ENCODE results near the gene ZNF133.

- TF ChIP-seq, protein P1, sequence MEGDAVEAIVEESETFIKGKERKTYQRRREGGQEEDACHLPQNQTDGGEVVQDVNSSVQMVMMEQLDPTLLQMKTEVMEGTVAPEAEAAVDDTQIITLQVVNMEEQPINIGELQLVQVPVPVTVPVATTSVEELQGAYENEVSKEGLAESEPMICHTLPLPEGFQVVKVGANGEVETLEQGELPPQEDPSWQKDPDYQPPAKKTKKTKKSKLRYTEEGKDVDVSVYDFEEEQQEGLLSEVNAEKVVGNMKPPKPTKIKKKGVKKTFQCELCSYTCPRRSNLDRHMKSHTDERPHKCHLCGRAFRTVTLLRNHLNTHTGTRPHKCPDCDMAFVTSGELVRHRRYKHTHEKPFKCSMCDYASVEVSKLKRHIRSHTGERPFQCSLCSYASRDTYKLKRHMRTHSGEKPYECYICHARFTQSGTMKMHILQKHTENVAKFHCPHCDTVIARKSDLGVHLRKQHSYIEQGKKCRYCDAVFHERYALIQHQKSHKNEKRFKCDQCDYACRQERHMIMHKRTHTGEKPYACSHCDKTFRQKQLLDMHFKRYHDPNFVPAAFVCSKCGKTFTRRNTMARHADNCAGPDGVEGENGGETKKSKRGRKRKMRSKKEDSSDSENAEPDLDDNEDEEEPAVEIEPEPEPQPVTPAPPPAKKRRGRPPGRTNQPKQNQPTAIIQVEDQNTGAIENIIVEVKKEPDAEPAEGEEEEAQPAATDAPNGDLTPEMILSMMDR (conservative IDR thresholded peaks at IDR 0.05; ENCODE audit: low read depth in 2 of 2), result no peak
- TF ChIP-seq EZH2 (IDR thresholded peaks at IDR 0.05; ENCODE audit: low read depth, unreplicated experiment) (no peak), POLR2AphosphoS5 (IDR thresholded peaks at IDR 0.05; ENCODE audit: low read depth) (no peak), EZH2phosphoT487 (IDR thresholded peaks at IDR 0.05; ENCODE audit: unreplicated experiment) (no peak), CREB1 (CRISPR knock-in tag; IDR thresholded peaks at IDR 0.05; ENCODE audit: low read depth) (no peak)
Observed at GRCh38 chr20:18279242-18279641, 9.1 kb upstream of the ZNF133 start.

Data from GM23338 (cell line).